MV-4-11 (cell line): Measurements from ENCODE around the gene CDK15.

Experiments used
- DNase-seq: peaks from one replicate; lab custom pipeline; 2025; lab: John Stamatoyannopoulos, UW

Gene CDK15

GRCh38 chr2:201909961-201910361, 103.6 kb downstream of the CDK15 start:
- peak; percentile 84 for DNase-seq

- no peak for DNase-seq
These were observed 105.0 kb downstream of the CDK15 start for GRCh38 chr2:201911372-201911771.

- DNase-seq: no peak
These were observed 106.9 kb downstream of the CDK15 start for GRCh38 chr2:201913201-201913600.

- DNase-seq: peak; percentile 74
These were observed 109.1 kb downstream of the CDK15 start for GRCh38 chr2:201915446-201915845.

- no peak for DNase-seq
These were observed 110.2 kb downstream of the CDK15 start for GRCh38 chr2:201916565-201916964.

GRCh38 chr2:201918616-201919307, 112.4 kb downstream of the CDK15 start:
- no peak for DNase-seq

- DNase-seq: no peak
These were observed 112.9 kb downstream of the CDK15 start for GRCh38 chr2:201919308-201919634.

- DNase-seq: no peak
These were observed 117.3 kb downstream of the CDK15 start for GRCh38 chr2:201923436-201924328.

- no peak for DNase-seq
These were observed 118.1 kb downstream of the CDK15 start for GRCh38 chr2:201924453-201924852.

- no peak for DNase-seq
These were observed 118.7 kb downstream of the CDK15 start for GRCh38 chr2:201925056-201925455.

GRCh38 chr2:201926067-201926466, 119.7 kb downstream of the CDK15 start:
- DNase-seq: no peak

- no peak for DNase-seq
These were observed 122.0 kb downstream of the CDK15 start for GRCh38 chr2:201928363-201928762.

- peak; percentile 79 for DNase-seq
These were observed 123.1 kb downstream of the CDK15 start for GRCh38 chr2:201929281-201930026.

- DNase-seq: no peak
These were observed 123.7 kb downstream of the CDK15 start for GRCh38 chr2:201930043-201930442.

GRCh38 chr2:201930831-201931230, 124.5 kb downstream of the CDK15 start:
- peak; percentile 43 for DNase-seq

- no peak for DNase-seq
These were observed 125.1 kb downstream of the CDK15 start for GRCh38 chr2:201931475-201931874.

- no peak for DNase-seq
These were observed 125.6 kb downstream of the CDK15 start for GRCh38 chr2:201931951-201932350.

- no peak for DNase-seq
These were observed 126.2 kb downstream of the CDK15 start for GRCh38 chr2:201932511-201932910.

- no peak for DNase-seq
These were observed 127.5 kb downstream of the CDK15 start for GRCh38 chr2:201933792-201934237.

- no peak for DNase-seq
These were observed 130.5 kb downstream of the CDK15 start for GRCh38 chr2:201936817-201937216.

- DNase-seq: no peak
These were observed 131.0 kb downstream of the CDK15 start for GRCh38 chr2:201937343-201937742.

- peak; percentile 7 for DNase-seq
These were observed 131.9 kb downstream of the CDK15 start for GRCh38 chr2:201938156-201938775.
